Measurements from ENCODE around the gene MORN3. TPM values are rescaled to one million over a fixed set of nuclear protein-coding genes. Genes with fewer than 3 reads are reported as not detected.

MORN3 gene
- total RNA-seq, 1 experiment from 2014 or later: 0.72 TPM

DNA sequence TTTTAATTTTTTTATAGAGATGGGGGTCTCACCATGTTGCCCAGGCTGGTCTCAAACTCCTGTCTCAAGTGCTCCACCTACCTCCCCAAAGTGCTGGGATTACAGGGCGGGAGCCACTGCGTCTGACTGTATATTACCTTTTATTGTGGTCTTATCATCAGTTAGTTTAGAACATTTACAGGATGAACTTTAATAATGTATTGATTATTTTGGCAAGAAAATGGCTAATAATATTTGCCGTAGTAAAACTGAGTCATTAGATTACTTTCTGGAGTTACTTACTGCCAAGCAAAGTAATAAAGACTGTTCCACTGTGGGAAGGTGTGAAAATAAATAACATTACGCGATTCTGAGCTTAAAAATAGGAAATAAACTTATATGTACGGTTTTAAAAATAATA lies 66.7 kb downstream of the MORN3 start:
- intact Hi-C loops (cut with micrococcal nuclease; ENCODE audit: unreplicated experiment): no loop called here
- H3K27ac ChIP-seq (ENCODE audit: low read length): no peak overlapping the region
- no peaks in the 10 kb centered on the region for H3K4me1 ChIP-seq (ENCODE audit: control insufficient read depth, insufficient read depth, low read length)
- BruUV-seq (replicated peaks): no TSS peak
- no peak overlapping the region for H3K4me3 ChIP-seq (ENCODE audit: low read depth in 2 of 2, low read length in 2 of 2)
- ChIA-PET CTCF (no interaction called here), POLR2A (no interaction called here)
- no peaks in the 10 kb centered on the region for H3K9me3 ChIP-seq (ENCODE audit: control insufficient read depth, insufficient read depth, low read depth, low read length)
- H3K27me3 ChIP-seq (ENCODE audit: control insufficient read depth, insufficient read depth, low read length): no peaks in the 10 kb centered on the region
- TF ChIP-seq TCF7L2 (IDR thresholded peaks at IDR 0.05; ENCODE audit: low read depth, low read length): no peak
- no peak for TF ChIP-seq SIN3A (IDR thresholded peaks at IDR 0.05; ENCODE audit: borderline replicate concordance, insufficient read depth, low read depth, low read length)
- no peak for TF ChIP-seq REST (IDR thresholded peaks at IDR 0.05; ENCODE audit: insufficient read depth in 1 of 2, low read depth in 2 of 2, low read length in 1 of 2)
- TF ChIP-seq POLR2AphosphoS5 (IDR thresholded peaks at IDR 0.05; ENCODE audit: low read depth, low read length): no peak
- TF ChIP-seq CTCF (IDR thresholded peaks at IDR 0.05): no peak
- H3K36me3 ChIP-seq (ENCODE audit: control insufficient read depth, insufficient read depth, low read length): no peaks in the 10 kb centered on the region
- in situ Hi-C loops (cut with HindIII; ENCODE audit: low pct_unique_long_range_greater_than_20kb, low sequenced_read_pairs): no loop called here
- DNase-seq (ENCODE audit: low read depth, low spot score) (no peak), ATAC-seq (no peak)

GRCh38 chr12:121600702-121601336 lies 68.6 kb downstream of the MORN3 start:
- intact Hi-C loops (cut with micrococcal nuclease; ENCODE audit: unreplicated experiment): no loop called here
- ChIA-PET CTCF (no interaction called here), POLR2A (interaction anchor here (0.6 kb wide), 1 partner anchor 54 kb away, joined by 9 read pairs; no protein-coding TSS in a partner anchor)
- no peak for ATAC-seq
- Histone ChIP-seq H3K36me3 (ENCODE audit: control insufficient read depth, insufficient read depth, low read length) (no peaks in the 10 kb centered on the region), H3K4me3 (ENCODE audit: low read depth in 2 of 2, low read length in 2 of 2) (no peak overlapping the region), H3K27ac (ENCODE audit: low read length) (no peak overlapping the region), H3K27me3 (ENCODE audit: control insufficient read depth, insufficient read depth, low read length) (no peaks in the 10 kb centered on the region), H3K4me1 (ENCODE audit: control insufficient read depth, insufficient read depth, low read length) (no peaks in the 10 kb centered on the region), H3K9me3 (ENCODE audit: control insufficient read depth, insufficient read depth, low read depth, low read length) (no peaks in the 10 kb centered on the region)
- no peak for TF ChIP-seq SIN3A (IDR thresholded peaks at IDR 0.05; ENCODE audit: borderline replicate concordance, insufficient read depth, low read depth, low read length)
- TF ChIP-seq CTCF (IDR thresholded peaks at IDR 0.05): no peak
- TF ChIP-seq TCF7L2 (IDR thresholded peaks at IDR 0.05; ENCODE audit: low read depth, low read length): no peak
- no peak for TF ChIP-seq POLR2AphosphoS5 (IDR thresholded peaks at IDR 0.05; ENCODE audit: low read depth, low read length)
- no peak for TF ChIP-seq REST (IDR thresholded peaks at IDR 0.05; ENCODE audit: insufficient read depth in 1 of 2, low read depth in 2 of 2, low read length in 1 of 2)
- in situ Hi-C loops (cut with HindIII; ENCODE audit: low pct_unique_long_range_greater_than_20kb, low sequenced_read_pairs): no loop called here
- BruUV-seq (replicated peaks): no TSS peak
- no peak for DNase-seq (ENCODE audit: low read depth, low spot score)

All from Panc1 (cell line).